HepG2 (cell line): ENCODE data around the gene FGF10. TPM values are rescaled to one million over a fixed set of nuclear protein-coding genes. Genes with fewer than 3 reads are reported as not detected.

Experiments used
- ATAC-seq: fragments of 200-7000 bp; cut with Tn5 transposase; 3 replicates; pipeline ENCODE4 v1.9.1; 2020; ENCODE audit warnings: mild to moderate bottlenecking, moderate library complexity
- BruUV-seq: library from RNA; stranded (reverse); fragments of 400-500 nt; replicated peaks from 2 replicates; lab custom pipeline; 2021; lab: Mats Ljungman, UMichigan
- CTCF ChIA-PET: fragments of 300-600 bp; formaldehyde crosslinking; extraction: SDS; loops from one replicate; lab custom pipeline; 2021; ENCODE audit warnings: low total read pairs, inconsistent platforms, low intra/inter-chr PET ratio; lab: Yijun Ruan, JAX
- POLR2A ChIA-PET: fragments of 350-600 bp; sonication (Branson Sonifier 250); formaldehyde crosslinking; loops from one replicate; lab custom pipeline; 2020; ENCODE audit warnings: antibody characterized with exemption, inconsistent platforms; lab: Yijun Ruan, JAX
- DNase-seq: peaks from one replicate; pipeline ENCODE4 v3.0.0-alpha.2; 2015; ENCODE audit warnings: low spot score
- FAIRE-seq: peaks from 3 replicates; lab custom pipeline; 2011; peaks lifted over from hg19 to GRCh38; lab: Jason Lieb, UNC
- H2AFZ ChIP-seq: one replicate; pipeline ENCODE4 v1.6.1; 2011; ENCODE audit warnings: low read length, inconsistent platforms
- H3K27ac ChIP-seq: fragments of 300-600 bp; 3 replicates; pipeline ENCODE4 v1.8.0; 2011; ENCODE audit warnings: mixed run types, mild to moderate bottlenecking, mixed read lengths, low read length, inconsistent platforms; ENCODE audit not compliant: insufficient read depth; ENCODE audit errors: extremely low read length
- H3K27me3 ChIP-seq, 2 experiments: fragments of 200-600 bp in 1 of 2; 2 replicates in 1 of 2; 3 replicates in 1 of 2; pipeline versions ENCODE4 v1.6.0 to v1.8.0; 2011; ENCODE audit warnings: low read length in 2 of 2, mild to moderate bottlenecking in 2 of 2, moderate library complexity in 2 of 2, inconsistent platforms in 1 of 2; ENCODE audit not compliant: insufficient read depth in 2 of 2, control insufficient read depth in 1 of 2
- H3K36me3 ChIP-seq, 2 experiments: fragments of 200-600 bp in 1 of 2; replicated peaks in 1 of 2; 2 replicates in 1 of 2; 3 replicates in 1 of 2; pipeline versions ENCODE4 v1.5.1 to v1.8.0; 2011; ENCODE audit warnings: low read length in 2 of 2, inconsistent platforms in 1 of 2; ENCODE audit not compliant: insufficient read depth in 2 of 2, control insufficient read depth in 1 of 2
- H3K4me1 ChIP-seq: 2 replicates; pipeline ENCODE4 v1.5.1; 2012; ENCODE audit warnings: low read length, inconsistent platforms; ENCODE audit not compliant: insufficient read depth
- H3K4me2 ChIP-seq: 2 replicates; pipeline ENCODE4 v1.6.0; 2011; ENCODE audit warnings: low read depth, low read length, inconsistent platforms
- H3K4me3 ChIP-seq, 3 experiments: fragments of 200-600 bp in 1 of 3; sonication (generic), shearing (Covaris generic) in 1 of 3; replicated peaks in 1 of 3; 2 replicates each; pipeline ENCODE4 v1.5.1; 2011 to 2016; ENCODE audit warnings: low read length in 3 of 3, inconsistent platforms in 2 of 3, low read depth in 2 of 3, mild to moderate bottlenecking in 2 of 3, control low read depth in 1 of 3, mixed read lengths in 1 of 3; ENCODE audit not compliant: insufficient read depth in 1 of 3
- H3K79me2 ChIP-seq: one replicate; pipeline ENCODE4 v1.6.1; 2011; ENCODE audit warnings: low read length, inconsistent platforms; ENCODE audit not compliant: insufficient read depth
- H3K9ac ChIP-seq: 2 replicates; pipeline ENCODE4 v1.6.0; 2011; ENCODE audit warnings: mild to moderate bottlenecking, low read depth, low read length, inconsistent platforms; ENCODE audit not compliant: insufficient read depth
- H3K9me3 ChIP-seq: 2 replicates; pipeline ENCODE4 v1.5.1; 2012; ENCODE audit warnings: mild to moderate bottlenecking, low read length
- H4K20me1 ChIP-seq: 2 replicates; pipeline ENCODE4 v1.6.0; 2011; ENCODE audit warnings: inconsistent platforms, mild to moderate bottlenecking, low read length, moderate library complexity; ENCODE audit not compliant: insufficient read depth
- MAFF ChIP-seq: IDR thresholded peaks from 2 replicates; pipeline ENCODE4 v1.6.1; 2011; ENCODE audit warnings: low read depth, low read length, improper control_type of control experiment
- MAFK ChIP-seq, 2 experiments: IDR thresholded peaks in 1 of 2; conservative IDR thresholded peaks in 1 of 2; 2 replicates each; pipeline ENCODE4 v1.6.1; 2011; ENCODE audit warnings: improper control_type of control experiment in 2 of 2, low read length in 2 of 2
- SATB2 ChIP-seq: sonication (generic); formaldehyde crosslinking; IDR thresholded peaks from 2 replicates; pipeline ENCODE4 v1.5.0; 2020; ENCODE audit warnings: missing genetic modification reagents
- XBP1 ChIP-seq: sonication (generic); formaldehyde crosslinking; IDR thresholded peaks from 2 replicates; pipeline ENCODE4 v1.5.0; 2020; ENCODE audit warnings: missing genetic modification reagents
- WGBS: methylation state at CpG from one replicate; pipeline ENCODE4 v1.1.6; 2017; ENCODE audit warnings: low lambda C conversion rate; 5-methylcytosine and 5-hydroxymethylcytosine counted together
- in situ Hi-C: cut with HindIII; loops from 2 replicates; pipeline ENCODE4 v1.10.0; 2017; ENCODE audit warnings: low pct_unique_long_range_greater_than_20kb; ENCODE audit not compliant: extremely low pct_ligation_motif_present
- intact Hi-C: fragments of 100-400 bp; cut with micrococcal nuclease; formaldehyde crosslinking; loops from one replicate; pipeline ENCODE4 v1.10.0; 2022; ENCODE audit not compliant: unreplicated experiment
- polyA plus RNA-seq, 8 experiments: library from polyadenylated mRNA; depleted of rRNA in 3 of 8; stranded (reverse) in 7 of 8; unstranded in 1 of 8; fragments of >200 nt; fragmentation: Illumina TruSeq in 4 of 8; extraction: Trizol in 4 of 8; gene quantifications; 2 replicates each; pipeline versions ENCODE4 v1.2.1 to v1.2.3, GENCODE V29; 2011 to 2016; ENCODE audit warnings: low read depth in 4 of 8, missing spikeins in 1 of 8, mixed read lengths in 1 of 8; ENCODE audit not compliant: insufficient read depth in 1 of 8
- total RNA-seq, 5 experiments: library from RNA; depleted of rRNA; stranded (reverse); fragments of >200 nt; fragmentation: Illumina TruSeq; extraction: Trizol; gene quantifications; 2 replicates each; pipeline ENCODE4 v1.2.3, GENCODE V29; 2016; ENCODE audit warnings: low read depth in 1 of 5
- TF ChIP-seq, protein P1 (sequence below): IDR thresholded peaks from 2 replicates; pipeline ENCODE4 v1.6.1; 2016; ENCODE audit warnings: low read depth, missing genetic modification reagents, missing compliant biosample characterization

Gene FGF10
- total and polyA plus RNA-seq, 2 of the 13 experiments (the other 11 are each of a cell fraction or from before 2014, with no cell fraction given) = not detected

DNA sequence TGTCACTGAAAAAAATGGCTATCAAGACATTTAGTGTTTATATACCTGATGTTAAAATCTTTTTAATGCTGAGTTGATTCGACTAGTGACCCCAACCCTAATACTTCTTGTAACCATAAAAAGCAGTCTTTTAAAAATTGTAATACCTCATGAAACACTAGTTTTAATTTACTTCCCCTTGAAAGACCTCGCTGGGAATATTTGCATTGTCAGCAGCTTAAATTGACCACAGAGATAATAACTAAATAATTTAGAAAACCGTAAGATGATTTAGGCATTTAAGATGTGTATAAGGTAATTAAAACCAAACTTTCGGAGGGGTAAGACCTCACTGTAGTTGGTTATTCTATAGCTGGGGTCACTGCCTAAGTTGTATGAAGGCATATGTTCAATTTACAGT is 89.8 kb downstream of the FGF10 start:
- Histone ChIP-seq H3K79me2 (no peaks in the 10 kb centered on the region), H3K36me3 (no peaks in the 10 kb centered on the region), H3K27ac (no peak overlapping the region), H3K9me3 (no peaks in the 10 kb centered on the region), H3K4me3 (no peak overlapping the region), H4K20me1 (no peaks in the 10 kb centered on the region), H3K9ac (no peak overlapping the region), H3K27me3 (no peaks in the 10 kb centered on the region), H3K4me1 (no peaks in the 10 kb centered on the region), H3K4me2 (no peak overlapping the region), H2AFZ (no peak overlapping the region)
- POLR2A ChIA-PET = no interaction called here
- CTCF ChIA-PET = no interaction called here
- DNase-seq = no peak
- BruUV-seq = no TSS peak
- WGBS = 5% methylated on average over 4 of the region's 4 CpGs
- ATAC-seq = no peak
- FAIRE-seq = no peak
- intact Hi-C loops (no loop called here), in situ Hi-C loops (no loop called here)
- TF ChIP-seq XBP1 (CRISPR knock-in tag) = no peak
- TF ChIP-seq MAFF = peak; percentile 54; the same call in 1 of the 2 replicates
- TF ChIP-seq MAFK (conservative IDR thresholded peaks at IDR 0.05 in 1 of 2, IDR thresholded peaks at IDR 0.05 in 1 of 2; ENCODE audit: low read length in 2 of 2) = peak; percentile 59 to 79; a peak in 3 of 4 replicates
- TF ChIP-seq, protein P1, sequence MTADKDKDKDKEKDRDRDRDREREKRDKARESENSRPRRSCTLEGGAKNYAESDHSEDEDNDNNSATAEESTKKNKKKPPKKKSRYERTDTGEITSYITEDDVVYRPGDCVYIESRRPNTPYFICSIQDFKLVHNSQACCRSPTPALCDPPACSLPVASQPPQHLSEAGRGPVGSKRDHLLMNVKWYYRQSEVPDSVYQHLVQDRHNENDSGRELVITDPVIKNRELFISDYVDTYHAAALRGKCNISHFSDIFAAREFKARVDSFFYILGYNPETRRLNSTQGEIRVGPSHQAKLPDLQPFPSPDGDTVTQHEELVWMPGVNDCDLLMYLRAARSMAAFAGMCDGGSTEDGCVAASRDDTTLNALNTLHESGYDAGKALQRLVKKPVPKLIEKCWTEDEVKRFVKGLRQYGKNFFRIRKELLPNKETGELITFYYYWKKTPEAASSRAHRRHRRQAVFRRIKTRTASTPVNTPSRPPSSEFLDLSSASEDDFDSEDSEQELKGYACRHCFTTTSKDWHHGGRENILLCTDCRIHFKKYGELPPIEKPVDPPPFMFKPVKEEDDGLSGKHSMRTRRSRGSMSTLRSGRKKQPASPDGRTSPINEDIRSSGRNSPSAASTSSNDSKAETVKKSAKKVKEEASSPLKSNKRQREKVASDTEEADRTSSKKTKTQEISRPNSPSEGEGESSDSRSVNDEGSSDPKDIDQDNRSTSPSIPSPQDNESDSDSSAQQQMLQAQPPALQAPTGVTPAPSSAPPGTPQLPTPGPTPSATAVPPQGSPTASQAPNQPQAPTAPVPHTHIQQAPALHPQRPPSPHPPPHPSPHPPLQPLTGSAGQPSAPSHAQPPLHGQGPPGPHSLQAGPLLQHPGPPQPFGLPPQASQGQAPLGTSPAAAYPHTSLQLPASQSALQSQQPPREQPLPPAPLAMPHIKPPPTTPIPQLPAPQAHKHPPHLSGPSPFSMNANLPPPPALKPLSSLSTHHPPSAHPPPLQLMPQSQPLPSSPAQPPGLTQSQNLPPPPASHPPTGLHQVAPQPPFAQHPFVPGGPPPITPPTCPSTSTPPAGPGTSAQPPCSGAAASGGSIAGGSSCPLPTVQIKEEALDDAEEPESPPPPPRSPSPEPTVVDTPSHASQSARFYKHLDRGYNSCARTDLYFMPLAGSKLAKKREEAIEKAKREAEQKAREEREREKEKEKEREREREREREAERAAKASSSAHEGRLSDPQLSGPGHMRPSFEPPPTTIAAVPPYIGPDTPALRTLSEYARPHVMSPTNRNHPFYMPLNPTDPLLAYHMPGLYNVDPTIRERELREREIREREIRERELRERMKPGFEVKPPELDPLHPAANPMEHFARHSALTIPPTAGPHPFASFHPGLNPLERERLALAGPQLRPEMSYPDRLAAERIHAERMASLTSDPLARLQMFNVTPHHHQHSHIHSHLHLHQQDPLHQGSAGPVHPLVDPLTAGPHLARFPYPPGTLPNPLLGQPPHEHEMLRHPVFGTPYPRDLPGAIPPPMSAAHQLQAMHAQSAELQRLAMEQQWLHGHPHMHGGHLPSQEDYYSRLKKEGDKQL (CRISPR knock-in tag) = no peak
- no peak for TF ChIP-seq SATB2 (CRISPR knock-in tag)
